Measurements from ENCODE around the gene ULK4. TPM values are rescaled to one million over a fixed set of nuclear protein-coding genes. Genes with fewer than 3 reads are reported as not detected.
A peak's percentile ranks its signal among the peaks of the same experiment; 100 is the strongest.

Gene ULK4
- total and polyA plus RNA-seq, 9 of the 15 experiments (the other 6 are each of a cell fraction or from before 2014, with no cell fraction given), result 3.0 to 5.9 (median 3.5) TPM

DNA sequence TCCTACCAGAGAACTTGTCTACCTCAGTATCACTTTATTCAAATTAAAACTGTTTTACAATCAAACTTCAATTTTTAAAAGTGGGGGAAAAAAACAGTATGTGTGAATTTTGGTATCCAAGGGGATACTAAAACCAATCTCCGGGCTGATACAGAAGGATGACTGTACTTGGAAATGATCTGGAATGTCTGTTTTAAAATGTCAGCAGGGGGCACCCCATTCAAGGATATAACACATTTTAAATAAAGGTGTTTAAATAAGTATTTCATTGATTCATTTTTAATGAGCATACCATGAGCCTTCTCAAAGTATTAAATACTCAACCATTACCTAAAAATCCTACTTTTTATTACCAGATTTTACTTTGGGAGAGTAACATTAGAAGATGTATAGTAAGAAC is 67.9 kb downstream of the ULK4 start:
- 38% methylated on average over 1 of the region's 1 CpG for WGBS (ENCODE audit: insufficient coverage, low coverage, missing lambda C conversion rate)
- no peak overlapping the region for H3K4me3 ChIP-seq
- no peaks in the 10 kb centered on the region for H3K79me2 ChIP-seq (ENCODE audit: control insufficient read depth, insufficient read depth, low read length)
- H3K27me3 ChIP-seq (ENCODE audit: control insufficient read depth in 2 of 2, insufficient read depth in 2 of 2, low read length in 2 of 2), result no peaks in the 10 kb centered on the region
- H3K27ac ChIP-seq (ENCODE audit: extremely low read depth, low read depth, low read length), result no peak overlapping the region
- no peak overlapping the region for H3K4me2 ChIP-seq (ENCODE audit: insufficient read depth, low read length)
- no peaks in the 10 kb centered on the region for H3K9me3 ChIP-seq (replicated peaks; ENCODE audit: control insufficient read depth, insufficient read depth, low read depth, low read length)
- no TSS peak for BruUV-seq (replicated peaks)
- ATAC-seq, result no peak
- intact Hi-C loops (cut with micrococcal nuclease) (loop anchor here (1.0 to 5.0 kb wide), 6 partner anchors 205 to 648 kb away; no protein-coding TSS in a partner anchor), in situ Hi-C loops (cut with MboI) (loop anchor here (10.0 kb wide), 1 partner anchor 551 kb away; no protein-coding TSS in a partner anchor)
- no peaks in the 10 kb centered on the region for H3K9me1 ChIP-seq (ENCODE audit: control insufficient read depth, insufficient read depth, low read length)
- FAIRE-seq, result no peak
- H4K20me1 ChIP-seq (replicated peaks; ENCODE audit: control insufficient read depth, insufficient read depth, low read length), result no peaks in the 10 kb centered on the region
- H3K4me1 ChIP-seq (replicated peaks in 1 of 2; ENCODE audit: control insufficient read depth in 2 of 2, insufficient read depth in 2 of 2, low read length in 2 of 2), result no peaks in the 10 kb centered on the region
- H3K36me3 ChIP-seq (ENCODE audit: control insufficient read depth, insufficient read depth, low read length), result no peaks in the 10 kb centered on the region
- ChIA-PET POLR2A (no interaction called here), CTCF (ENCODE audit: low intra/inter-chr PET ratio) (interaction anchor here (0.6 to 4.1 kb wide), 7 partner anchors 10 to 550 kb away, joined by 5 to 52 read pairs (median 9); no protein-coding TSS in a partner anchor)
- peak; percentile 19 to 52 (median 35) for DNase-seq (ENCODE audit: extremely low read depth in 1 of 4, low spot score in 3 of 4)
- H3K9ac ChIP-seq (ENCODE audit: insufficient read depth in 1 of 2, low read depth in 2 of 2, low read length in 2 of 2), result no peak overlapping the region
- H2AFZ ChIP-seq (ENCODE audit: low read depth, low read length), result no peak overlapping the region
- TF ChIP-seq U2AF1 (optimal IDR thresholded peaks at IDR 0.05; ENCODE audit: low read depth, low read length), result no peak
- TF ChIP-seq, protein P1, sequence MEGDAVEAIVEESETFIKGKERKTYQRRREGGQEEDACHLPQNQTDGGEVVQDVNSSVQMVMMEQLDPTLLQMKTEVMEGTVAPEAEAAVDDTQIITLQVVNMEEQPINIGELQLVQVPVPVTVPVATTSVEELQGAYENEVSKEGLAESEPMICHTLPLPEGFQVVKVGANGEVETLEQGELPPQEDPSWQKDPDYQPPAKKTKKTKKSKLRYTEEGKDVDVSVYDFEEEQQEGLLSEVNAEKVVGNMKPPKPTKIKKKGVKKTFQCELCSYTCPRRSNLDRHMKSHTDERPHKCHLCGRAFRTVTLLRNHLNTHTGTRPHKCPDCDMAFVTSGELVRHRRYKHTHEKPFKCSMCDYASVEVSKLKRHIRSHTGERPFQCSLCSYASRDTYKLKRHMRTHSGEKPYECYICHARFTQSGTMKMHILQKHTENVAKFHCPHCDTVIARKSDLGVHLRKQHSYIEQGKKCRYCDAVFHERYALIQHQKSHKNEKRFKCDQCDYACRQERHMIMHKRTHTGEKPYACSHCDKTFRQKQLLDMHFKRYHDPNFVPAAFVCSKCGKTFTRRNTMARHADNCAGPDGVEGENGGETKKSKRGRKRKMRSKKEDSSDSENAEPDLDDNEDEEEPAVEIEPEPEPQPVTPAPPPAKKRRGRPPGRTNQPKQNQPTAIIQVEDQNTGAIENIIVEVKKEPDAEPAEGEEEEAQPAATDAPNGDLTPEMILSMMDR (IDR thresholded peaks at IDR 0.05 in 2 of 3, conservative IDR thresholded peaks at IDR 0.05 in 1 of 3; ENCODE audit: insufficient read depth in 2 of 3, low read depth in 1 of 3, low read length in 3 of 3), result peak; percentile 33 to 77 (median 47); a peak in 3 of 6 replicates
- TF ChIP-seq, protein P2, sequence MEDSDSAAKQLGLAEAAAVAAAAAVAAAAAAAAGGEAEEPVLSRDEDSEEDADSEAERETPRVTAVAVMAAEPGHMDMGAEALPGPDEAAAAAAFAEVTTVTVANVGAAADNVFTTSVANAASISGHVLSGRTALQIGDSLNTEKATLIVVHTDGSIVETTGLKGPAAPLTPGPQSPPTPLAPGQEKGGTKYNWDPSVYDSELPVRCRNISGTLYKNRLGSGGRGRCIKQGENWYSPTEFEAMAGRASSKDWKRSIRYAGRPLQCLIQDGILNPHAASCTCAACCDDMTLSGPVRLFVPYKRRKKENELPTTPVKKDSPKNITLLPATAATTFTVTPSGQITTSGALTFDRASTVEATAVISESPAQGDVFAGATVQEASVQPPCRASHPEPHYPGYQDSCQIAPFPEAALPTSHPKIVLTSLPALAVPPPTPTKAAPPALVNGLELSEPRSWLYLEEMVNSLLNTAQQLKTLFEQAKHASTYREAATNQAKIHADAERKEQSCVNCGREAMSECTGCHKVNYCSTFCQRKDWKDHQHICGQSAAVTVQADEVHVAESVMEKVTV (CRISPR knock-in tag; IDR thresholded peaks at IDR 0.05), result 0 out of 2 replicates have a peak, but pooled peaks have one; percentile 45
- TF ChIP-seq, protein P3, sequence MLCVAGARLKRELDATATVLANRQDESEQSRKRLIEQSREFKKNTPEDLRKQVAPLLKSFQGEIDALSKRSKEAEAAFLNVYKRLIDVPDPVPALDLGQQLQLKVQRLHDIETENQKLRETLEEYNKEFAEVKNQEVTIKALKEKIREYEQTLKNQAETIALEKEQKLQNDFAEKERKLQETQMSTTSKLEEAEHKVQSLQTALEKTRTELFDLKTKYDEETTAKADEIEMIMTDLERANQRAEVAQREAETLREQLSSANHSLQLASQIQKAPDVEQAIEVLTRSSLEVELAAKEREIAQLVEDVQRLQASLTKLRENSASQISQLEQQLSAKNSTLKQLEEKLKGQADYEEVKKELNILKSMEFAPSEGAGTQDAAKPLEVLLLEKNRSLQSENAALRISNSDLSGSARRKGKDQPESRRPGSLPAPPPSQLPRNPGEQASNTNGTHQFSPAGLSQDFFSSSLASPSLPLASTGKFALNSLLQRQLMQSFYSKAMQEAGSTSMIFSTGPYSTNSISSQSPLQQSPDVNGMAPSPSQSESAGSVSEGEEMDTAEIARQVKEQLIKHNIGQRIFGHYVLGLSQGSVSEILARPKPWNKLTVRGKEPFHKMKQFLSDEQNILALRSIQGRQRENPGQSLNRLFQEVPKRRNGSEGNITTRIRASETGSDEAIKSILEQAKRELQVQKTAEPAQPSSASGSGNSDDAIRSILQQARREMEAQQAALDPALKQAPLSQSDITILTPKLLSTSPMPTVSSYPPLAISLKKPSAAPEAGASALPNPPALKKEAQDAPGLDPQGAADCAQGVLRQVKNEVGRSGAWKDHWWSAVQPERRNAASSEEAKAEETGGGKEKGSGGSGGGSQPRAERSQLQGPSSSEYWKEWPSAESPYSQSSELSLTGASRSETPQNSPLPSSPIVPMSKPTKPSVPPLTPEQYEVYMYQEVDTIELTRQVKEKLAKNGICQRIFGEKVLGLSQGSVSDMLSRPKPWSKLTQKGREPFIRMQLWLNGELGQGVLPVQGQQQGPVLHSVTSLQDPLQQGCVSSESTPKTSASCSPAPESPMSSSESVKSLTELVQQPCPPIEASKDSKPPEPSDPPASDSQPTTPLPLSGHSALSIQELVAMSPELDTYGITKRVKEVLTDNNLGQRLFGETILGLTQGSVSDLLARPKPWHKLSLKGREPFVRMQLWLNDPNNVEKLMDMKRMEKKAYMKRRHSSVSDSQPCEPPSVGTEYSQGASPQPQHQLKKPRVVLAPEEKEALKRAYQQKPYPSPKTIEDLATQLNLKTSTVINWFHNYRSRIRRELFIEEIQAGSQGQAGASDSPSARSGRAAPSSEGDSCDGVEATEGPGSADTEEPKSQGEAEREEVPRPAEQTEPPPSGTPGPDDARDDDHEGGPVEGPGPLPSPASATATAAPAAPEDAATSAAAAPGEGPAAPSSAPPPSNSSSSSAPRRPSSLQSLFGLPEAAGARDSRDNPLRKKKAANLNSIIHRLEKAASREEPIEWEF (CRISPR knock-in tag; IDR thresholded peaks at IDR 0.05), result 0 out of 2 replicates have a peak, but pooled peaks have one; percentile 46
- TF ChIP-seq ARID2 (IDR thresholded peaks at IDR 0.05), result 0 out of 2 replicates have a peak, but pooled peaks have one; percentile 21
- TF ChIP-seq TEAD4 (IDR thresholded peaks at IDR 0.05; ENCODE audit: low read length), result 0 out of 2 replicates have a peak, but pooled peaks have one; percentile 12
- TF ChIP-seq TEAD4 (CRISPR knock-in tag; IDR thresholded peaks at IDR 0.05; ENCODE audit: borderline replicate concordance), result no peak
- no peak for TF ChIP-seq CBX5 (IDR thresholded peaks at IDR 0.05; ENCODE audit: borderline replicate concordance, low read depth)
- peak; percentile 53 for TF ChIP-seq SMC3 (conservative IDR thresholded peaks at IDR 0.05; ENCODE audit: insufficient read depth, low read depth, low read length)

Measured in K562 (cell line).